ENCODE data around the gene ENTHD1. TPM values are rescaled to one million over a fixed set of nuclear protein-coding genes. Genes with fewer than 3 reads are reported as not detected.

ENTHD1 gene
- total RNA-seq, 4 donors from 2014 or later: not detected

DNA sequence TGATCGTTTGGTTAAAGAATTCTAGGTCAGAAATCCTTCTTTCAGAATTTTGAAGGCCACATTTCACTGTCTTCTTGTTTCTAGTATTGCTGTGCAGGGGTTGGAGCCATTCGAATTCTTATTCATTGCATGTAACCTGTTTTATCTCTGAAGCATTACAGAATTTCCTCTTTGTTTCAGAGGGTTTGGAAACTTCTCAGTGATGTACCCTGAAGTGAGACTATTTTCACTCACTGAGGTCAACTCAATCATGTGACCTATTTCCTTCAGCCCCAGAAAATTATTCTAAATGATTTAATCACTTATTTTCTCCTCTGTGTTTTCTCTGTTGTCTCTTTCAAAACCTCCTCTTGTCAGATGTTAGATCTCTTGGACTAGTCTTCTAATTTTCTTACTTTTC is 147.8 kb downstream of the ENTHD1 start:
- Histone ChIP-seq H3K4me1 (no peaks in the 10 kb centered on the region), H3K36me3 (no peaks in the 10 kb centered on the region), H3K4me3 (no peak overlapping the region), H3K27me3 (peaks cover 0 to 12% (median 2%) of the 10 kb centered on the region in 4 donors), H3K27ac (replicated peaks in 1 of 4) (no peak overlapping the region), H3K9me3 (peaks cover 0 to 3% (median under 1%) of the 10 kb centered on the region in 4 donors)
- WGBS: 75% methylated on average over 2 of the region's 2 CpGs
- intact Hi-C loops (cut with DNase I): no loop called here
- no peak for DNase-seq (ENCODE audit: extremely low spot score)
- TF ChIP-seq EP300 (IDR thresholded peaks at IDR 0.05): no peak
- TF ChIP-seq, protein P1, sequence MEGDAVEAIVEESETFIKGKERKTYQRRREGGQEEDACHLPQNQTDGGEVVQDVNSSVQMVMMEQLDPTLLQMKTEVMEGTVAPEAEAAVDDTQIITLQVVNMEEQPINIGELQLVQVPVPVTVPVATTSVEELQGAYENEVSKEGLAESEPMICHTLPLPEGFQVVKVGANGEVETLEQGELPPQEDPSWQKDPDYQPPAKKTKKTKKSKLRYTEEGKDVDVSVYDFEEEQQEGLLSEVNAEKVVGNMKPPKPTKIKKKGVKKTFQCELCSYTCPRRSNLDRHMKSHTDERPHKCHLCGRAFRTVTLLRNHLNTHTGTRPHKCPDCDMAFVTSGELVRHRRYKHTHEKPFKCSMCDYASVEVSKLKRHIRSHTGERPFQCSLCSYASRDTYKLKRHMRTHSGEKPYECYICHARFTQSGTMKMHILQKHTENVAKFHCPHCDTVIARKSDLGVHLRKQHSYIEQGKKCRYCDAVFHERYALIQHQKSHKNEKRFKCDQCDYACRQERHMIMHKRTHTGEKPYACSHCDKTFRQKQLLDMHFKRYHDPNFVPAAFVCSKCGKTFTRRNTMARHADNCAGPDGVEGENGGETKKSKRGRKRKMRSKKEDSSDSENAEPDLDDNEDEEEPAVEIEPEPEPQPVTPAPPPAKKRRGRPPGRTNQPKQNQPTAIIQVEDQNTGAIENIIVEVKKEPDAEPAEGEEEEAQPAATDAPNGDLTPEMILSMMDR (IDR thresholded peaks at IDR 0.05): no peak

- peaks cover 0 to 12% (median 2%) of the 10 kb centered on the region in 4 donors for H3K27me3 ChIP-seq
- no peaks in the 10 kb centered on the region for H3K36me3 ChIP-seq
- DNase-seq (ENCODE audit: extremely low spot score): no peak
- H3K4me3 ChIP-seq: no peak overlapping the region
- H3K9me3 ChIP-seq: peaks cover 0 to 13% (median 3%) of the 10 kb centered on the region in 4 donors
- TF ChIP-seq, protein P1 (IDR thresholded peaks at IDR 0.05): no peak
- no peak for TF ChIP-seq EP300 (IDR thresholded peaks at IDR 0.05)
- no peak for TF ChIP-seq POLR2A (IDR thresholded peaks at IDR 0.05; ENCODE audit: low read depth)
- TF ChIP-seq POLR2AphosphoS5 (IDR thresholded peaks at IDR 0.05): no peak
- H3K4me1 ChIP-seq: no peaks in the 10 kb centered on the region
- no peak overlapping the region for H3K27ac ChIP-seq (replicated peaks in 1 of 4)
- intact Hi-C loops (cut with DNase I): no loop called here
Measured at GRCh38 chr22:39744353-39744752, 149.2 kb downstream of the ENTHD1 start.

DNA sequence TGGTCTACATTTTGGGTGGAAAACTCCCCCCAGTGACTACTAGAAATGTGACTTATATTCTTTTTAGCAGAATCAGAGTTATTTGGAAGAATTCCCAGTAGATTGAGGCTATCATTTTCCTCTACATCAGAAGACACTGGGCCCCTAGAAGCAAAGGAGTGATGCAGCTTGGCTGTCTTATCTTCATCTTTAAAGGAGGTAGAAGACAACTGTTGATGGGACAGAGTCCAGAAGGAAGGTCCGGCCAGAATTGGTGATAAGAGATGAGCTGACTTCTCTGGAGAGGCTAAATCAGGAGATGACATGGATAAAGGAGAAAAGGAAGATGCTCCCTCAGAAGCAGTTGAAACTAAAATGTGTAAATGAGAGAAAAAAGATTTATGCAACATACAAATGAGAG is 149.6 kb downstream of the ENTHD1 start:
- Histone ChIP-seq H3K36me3 (no peaks in the 10 kb centered on the region), H3K4me3 (no peak overlapping the region), H3K27me3 (peaks cover 0 to 12% (median 2%) of the 10 kb centered on the region in 4 donors), H3K4me1 (no peaks in the 10 kb centered on the region), H3K27ac (replicated peaks in 1 of 4) (no peak overlapping the region), H3K9me3 (peaks cover 0 to 14% (median 5%) of the 10 kb centered on the region in 4 donors)
- TF ChIP-seq POLR2A (IDR thresholded peaks at IDR 0.05; ENCODE audit: low read depth) (no peak), POLR2AphosphoS5 (IDR thresholded peaks at IDR 0.05) (no peak)
- 56% methylated on average over 1 of the region's 1 CpG for WGBS
- no peak for DNase-seq (ENCODE audit: extremely low spot score)
- intact Hi-C loops (cut with DNase I): no loop called here

DNA sequence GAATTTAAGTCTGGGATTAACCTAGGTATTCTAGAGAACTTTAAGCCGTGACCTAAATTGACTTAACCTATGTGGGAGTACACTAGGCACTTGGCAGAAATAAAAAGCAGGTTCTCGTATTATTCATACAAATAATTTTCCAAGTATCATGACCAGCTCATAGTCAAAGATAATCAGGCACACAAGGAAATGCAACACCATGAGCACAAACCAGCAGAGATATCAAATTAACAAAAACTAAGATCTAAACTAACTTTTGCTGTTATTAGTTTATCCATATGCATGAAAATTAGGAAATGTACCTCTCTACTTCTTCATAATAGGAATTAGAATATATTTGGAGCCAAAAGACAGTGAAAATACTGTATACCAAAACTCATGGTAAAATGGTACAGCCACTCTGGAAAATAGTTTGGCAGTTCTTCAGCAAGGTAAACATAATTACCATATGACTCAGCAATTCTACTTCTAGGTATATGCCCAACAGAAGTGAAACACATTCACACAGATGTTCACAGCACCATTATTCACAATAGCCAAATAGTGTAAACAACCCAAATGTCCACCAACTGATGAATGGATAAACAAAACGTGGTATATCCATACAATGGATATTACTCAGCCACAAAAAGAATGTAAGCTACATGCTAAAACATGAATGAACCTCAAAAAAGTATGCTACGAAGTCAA is 154.1 kb downstream of the ENTHD1 start:
- Histone ChIP-seq H3K27ac (replicated peaks in 1 of 4) (no peak overlapping the region), H3K27me3 (peaks cover 0 to 25% (median 2%) of the 10 kb centered on the region in 4 donors), H3K36me3 (no peaks in the 10 kb centered on the region), H3K4me1 (no peaks in the 10 kb centered on the region), H3K4me3 (no peak overlapping the region), H3K9me3 (peaks cover 0 to 12% (median 5%) of the 10 kb centered on the region in 4 donors)
- TF ChIP-seq, protein P1 (IDR thresholded peaks at IDR 0.05): no peak
- TF ChIP-seq POLR2A (IDR thresholded peaks at IDR 0.05; ENCODE audit: low read depth) (no peak), EP300 (IDR thresholded peaks at IDR 0.05) (no peak), POLR2AphosphoS5 (IDR thresholded peaks at IDR 0.05) (no peak)
- intact Hi-C loops (cut with DNase I): no loop called here
- DNase-seq (ENCODE audit: extremely low spot score): no peak
- WGBS: 77% methylated on average over 4 of the region's 4 CpGs

GRCh38 chr22:39738746-39739145 is 154.8 kb downstream of the ENTHD1 start:
- intact Hi-C loops (cut with DNase I): no loop called here
- H3K4me3 ChIP-seq: no peak overlapping the region
- H3K36me3 ChIP-seq: no peaks in the 10 kb centered on the region
- H3K4me1 ChIP-seq: no peaks in the 10 kb centered on the region
- 62% methylated on average over 1 of the region's 1 CpG for WGBS
- peaks cover 0 to 12% (median 5%) of the 10 kb centered on the region in 4 donors for H3K9me3 ChIP-seq
- H3K27me3 ChIP-seq: peaks cover 0 to 30% (median 2%) of the 10 kb centered on the region in 4 donors
- DNase-seq (ENCODE audit: extremely low spot score): no peak
- H3K27ac ChIP-seq (replicated peaks in 1 of 4): no peak overlapping the region
- no peak for TF ChIP-seq EP300 (IDR thresholded peaks at IDR 0.05)
- TF ChIP-seq POLR2A (IDR thresholded peaks at IDR 0.05; ENCODE audit: low read depth): no peak
- no peak for TF ChIP-seq POLR2AphosphoS5 (IDR thresholded peaks at IDR 0.05)
- TF ChIP-seq, protein P1 (IDR thresholded peaks at IDR 0.05): no peak

All from esophagus muscularis mucosa (tissue), 4 donors.